ENCODE results near the gene LTBP3.
"Not testable (repeated sequence)": the region's sequence is repeated elsewhere in the genome, so short reads cannot be mapped to it uniquely, and the experiment has no call there.

LTBP3 gene

GRCh38 chr11:65571420-65571819 lies 13.3 kb upstream of the LTBP3 start:
- DNase-seq = no peak

- peak; percentile 77 for DNase-seq
Observed at GRCh38 chr11:65569973-65570918, 12.1 kb upstream of the LTBP3 start, which contains the start of gene ZNRD2. Gene ZNRD2 (plus strand): TSS chr11:65570477. CDS start chr11:65570492, 15 bp downstream.

- DNase-seq = no peak
Observed at GRCh38 chr11:65569164-65569972, 11.2 kb upstream of the LTBP3 start.

- DNase-seq = no peak
Observed at GRCh38 chr11:65565624-65566453, 7.7 kb upstream of the LTBP3 start.

GRCh38 chr11:65564879-65565559 lies 6.9 kb upstream of the LTBP3 start:
- DNase-seq = not testable (repeated sequence)

GRCh38 chr11:65563601-65564000 lies 5.4 kb upstream of the LTBP3 start:
- no peak for DNase-seq

GRCh38 chr11:65562788-65563187 lies 4.6 kb upstream of the LTBP3 start:
- DNase-seq = no peak

- no peak for DNase-seq
Observed at GRCh38 chr11:65562020-65562419, 3.9 kb upstream of the LTBP3 start.

- no peak for DNase-seq
Observed at GRCh38 chr11:65560555-65561418, 2.6 kb upstream of the LTBP3 start.

- no peak for DNase-seq
Observed at GRCh38 chr11:65559951-65560537, 1.9 kb upstream of the LTBP3 start.

GRCh38 chr11:65559535-65559934 lies 1.4 kb upstream of the LTBP3 start:
- DNase-seq = no peak

GRCh38 chr11:65558930-65559509 lies 861 bp upstream of the LTBP3 start:
- DNase-seq = no peak

GRCh38 chr11:65557280-65558001 lies 718 bp downstream of the LTBP3 start:
- DNase-seq = no peak

- no peak for DNase-seq
Observed at GRCh38 chr11:65556470-65557279, 1.5 kb downstream of the LTBP3 start.

- no peak for DNase-seq
Observed at GRCh38 chr11:65555693-65556231, 2.4 kb downstream of the LTBP3 start.

GRCh38 chr11:65554842-65555430 lies 3.2 kb downstream of the LTBP3 start:
- DNase-seq = no peak

- no peak for DNase-seq
Observed at GRCh38 chr11:65554057-65554818, 3.9 kb downstream of the LTBP3 start.
